HL-60 (cell line): Measurements from ENCODE around the gene RBM23.

Experiments
- GABPA ChIP-seq: IDR thresholded peaks from 2 replicates; pipeline ENCODE4 v1.6.1; 2012; ENCODE audit warnings: low read depth
- POLR2AphosphoS5 ChIP-seq: IDR thresholded peaks from 2 replicates; pipeline ENCODE4 v1.6.1; 2012; ENCODE audit warnings: low read depth
- TF ChIP-seq, protein P1 (sequence below): IDR thresholded peaks from one replicate; pipeline ENCODE4 v1.5.1; 2011; ENCODE audit warnings: low read length, control low read depth, inconsistent platforms; ENCODE audit not compliant: insufficient read depth
- TF ChIP-seq, protein P2 (sequence below): IDR thresholded peaks from 2 replicates; pipeline ENCODE4 v1.6.1; 2012; ENCODE audit warnings: low read depth; ENCODE audit not compliant: insufficient replicate concordance

DNA sequence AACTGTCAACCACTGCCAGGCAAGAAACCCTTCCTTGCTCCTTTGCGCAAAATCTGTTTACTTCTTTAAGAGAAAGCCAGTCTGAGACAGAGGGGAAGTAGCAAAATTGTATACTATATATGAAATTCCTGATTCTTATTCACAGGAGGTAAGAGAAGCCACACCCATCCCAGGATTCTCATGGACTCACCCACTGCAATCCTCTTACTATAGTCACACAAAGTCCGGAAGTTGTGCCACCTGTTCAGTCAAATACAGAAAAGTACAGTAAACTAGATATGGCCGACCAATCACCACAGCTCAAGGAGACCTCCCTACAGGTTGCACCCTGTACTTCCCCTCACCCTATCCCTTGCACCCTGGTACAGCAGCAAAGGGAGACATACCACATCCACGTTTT is 7.4 kb upstream of the RBM23 start:
- TF ChIP-seq, protein P1, sequence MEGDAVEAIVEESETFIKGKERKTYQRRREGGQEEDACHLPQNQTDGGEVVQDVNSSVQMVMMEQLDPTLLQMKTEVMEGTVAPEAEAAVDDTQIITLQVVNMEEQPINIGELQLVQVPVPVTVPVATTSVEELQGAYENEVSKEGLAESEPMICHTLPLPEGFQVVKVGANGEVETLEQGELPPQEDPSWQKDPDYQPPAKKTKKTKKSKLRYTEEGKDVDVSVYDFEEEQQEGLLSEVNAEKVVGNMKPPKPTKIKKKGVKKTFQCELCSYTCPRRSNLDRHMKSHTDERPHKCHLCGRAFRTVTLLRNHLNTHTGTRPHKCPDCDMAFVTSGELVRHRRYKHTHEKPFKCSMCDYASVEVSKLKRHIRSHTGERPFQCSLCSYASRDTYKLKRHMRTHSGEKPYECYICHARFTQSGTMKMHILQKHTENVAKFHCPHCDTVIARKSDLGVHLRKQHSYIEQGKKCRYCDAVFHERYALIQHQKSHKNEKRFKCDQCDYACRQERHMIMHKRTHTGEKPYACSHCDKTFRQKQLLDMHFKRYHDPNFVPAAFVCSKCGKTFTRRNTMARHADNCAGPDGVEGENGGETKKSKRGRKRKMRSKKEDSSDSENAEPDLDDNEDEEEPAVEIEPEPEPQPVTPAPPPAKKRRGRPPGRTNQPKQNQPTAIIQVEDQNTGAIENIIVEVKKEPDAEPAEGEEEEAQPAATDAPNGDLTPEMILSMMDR = no peak
- TF ChIP-seq POLR2AphosphoS5 = no peak
- TF ChIP-seq, protein P2, sequence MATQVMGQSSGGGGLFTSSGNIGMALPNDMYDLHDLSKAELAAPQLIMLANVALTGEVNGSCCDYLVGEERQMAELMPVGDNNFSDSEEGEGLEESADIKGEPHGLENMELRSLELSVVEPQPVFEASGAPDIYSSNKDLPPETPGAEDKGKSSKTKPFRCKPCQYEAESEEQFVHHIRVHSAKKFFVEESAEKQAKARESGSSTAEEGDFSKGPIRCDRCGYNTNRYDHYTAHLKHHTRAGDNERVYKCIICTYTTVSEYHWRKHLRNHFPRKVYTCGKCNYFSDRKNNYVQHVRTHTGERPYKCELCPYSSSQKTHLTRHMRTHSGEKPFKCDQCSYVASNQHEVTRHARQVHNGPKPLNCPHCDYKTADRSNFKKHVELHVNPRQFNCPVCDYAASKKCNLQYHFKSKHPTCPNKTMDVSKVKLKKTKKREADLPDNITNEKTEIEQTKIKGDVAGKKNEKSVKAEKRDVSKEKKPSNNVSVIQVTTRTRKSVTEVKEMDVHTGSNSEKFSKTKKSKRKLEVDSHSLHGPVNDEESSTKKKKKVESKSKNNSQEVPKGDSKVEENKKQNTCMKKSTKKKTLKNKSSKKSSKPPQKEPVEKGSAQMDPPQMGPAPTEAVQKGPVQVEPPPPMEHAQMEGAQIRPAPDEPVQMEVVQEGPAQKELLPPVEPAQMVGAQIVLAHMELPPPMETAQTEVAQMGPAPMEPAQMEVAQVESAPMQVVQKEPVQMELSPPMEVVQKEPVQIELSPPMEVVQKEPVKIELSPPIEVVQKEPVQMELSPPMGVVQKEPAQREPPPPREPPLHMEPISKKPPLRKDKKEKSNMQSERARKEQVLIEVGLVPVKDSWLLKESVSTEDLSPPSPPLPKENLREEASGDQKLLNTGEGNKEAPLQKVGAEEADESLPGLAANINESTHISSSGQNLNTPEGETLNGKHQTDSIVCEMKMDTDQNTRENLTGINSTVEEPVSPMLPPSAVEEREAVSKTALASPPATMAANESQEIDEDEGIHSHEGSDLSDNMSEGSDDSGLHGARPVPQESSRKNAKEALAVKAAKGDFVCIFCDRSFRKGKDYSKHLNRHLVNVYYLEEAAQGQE = no peak
- TF ChIP-seq GABPA = no peak
